Panc1 (cell line): ENCODE measurements around the gene PDXK. TPM values are rescaled to one million over a fixed set of nuclear protein-coding genes. Genes with fewer than 3 reads are reported as not detected.

Experiments used
- ATAC-seq: fragments of 200-7000 bp; cut with Tn5 transposase; 2 replicates; pipeline ENCODE4 v1.9.1; 2020; ENCODE audit warnings: mild to moderate bottlenecking, moderate library complexity
- BruUV-seq: library from RNA; stranded (reverse); fragments of 400-500 nt; replicated peaks from 2 replicates; lab custom pipeline; 2021; lab: Mats Ljungman, UMichigan
- CTCF ChIA-PET: fragments of 300-600 bp; sonication (Branson Sonifier 250); formaldehyde crosslinking; loops from one replicate; lab custom pipeline; 2022; ENCODE audit warnings: antibody characterized with exemption; lab: Charles Lee
- POLR2A ChIA-PET: fragments of 300-600 bp; sonication (Branson Sonifier 250); formaldehyde crosslinking; loops from one replicate; lab custom pipeline; 2022; ENCODE audit warnings: antibody characterized with exemption; lab: Charles Lee
- DNase-seq: peaks from one replicate; pipeline ENCODE4 v3.0.0-alpha.2; 2010; ENCODE audit warnings: low read depth, low spot score
- H3K27ac ChIP-seq: 2 replicates; pipeline ENCODE4 v1.5.1; 2011; ENCODE audit warnings: mild to moderate bottlenecking, low read length, inconsistent platforms
- H3K27me3 ChIP-seq: fragments of 200-500 bp; sonication (Bioruptor generic); 2 replicates; pipeline ENCODE4 v1.6.0; 2014; ENCODE audit warnings: low read length, inconsistent platforms; ENCODE audit not compliant: control insufficient read depth, insufficient read depth
- H3K36me3 ChIP-seq: fragments of 200-500 bp; sonication (Bioruptor generic); 2 replicates; pipeline ENCODE4 v1.5.1; 2014; ENCODE audit warnings: inconsistent platforms, mild to moderate bottlenecking, low read length, moderate library complexity; ENCODE audit not compliant: control insufficient read depth, insufficient read depth
- H3K4me1 ChIP-seq: 2 replicates; pipeline ENCODE4 v1.5.1; 2011; ENCODE audit warnings: inconsistent platforms, mild to moderate bottlenecking, low read length, moderate library complexity; ENCODE audit not compliant: control insufficient read depth, insufficient read depth
- H3K4me3 ChIP-seq, 2 experiments: 2 replicates each; pipeline ENCODE4 v1.5.1; 2011 to 2012; ENCODE audit warnings: low read depth in 2 of 2, low read length in 2 of 2, mild to moderate bottlenecking in 2 of 2, inconsistent platforms in 1 of 2, moderate library complexity in 1 of 2
- H3K9me3 ChIP-seq: fragments of 200-500 bp; sonication (Bioruptor generic); 2 replicates; pipeline ENCODE4 v1.5.1; 2014; ENCODE audit warnings: low read depth, mild to moderate bottlenecking, inconsistent platforms, low read length, moderate library complexity; ENCODE audit not compliant: control insufficient read depth, insufficient read depth
- POLR2AphosphoS5 ChIP-seq: IDR thresholded peaks from 2 replicates; pipeline ENCODE4 v1.6.1; 2012; ENCODE audit warnings: mild to moderate bottlenecking, low read depth, low read length, moderate library complexity
- SIN3A ChIP-seq: IDR thresholded peaks from 2 replicates; pipeline ENCODE4 v1.6.1; 2012; ENCODE audit warnings: low read depth, mild to moderate bottlenecking, low read length, moderate library complexity, borderline replicate concordance; ENCODE audit not compliant: insufficient read depth
- TCF7L2 ChIP-seq: IDR thresholded peaks from 2 replicates; pipeline ENCODE4 v1.6.1; 2011; ENCODE audit warnings: mild to moderate bottlenecking, low read depth, low read length, inconsistent platforms
- in situ Hi-C: cut with HindIII; loops from 2 replicates; pipeline ENCODE4 v1.10.0; 2016; ENCODE audit warnings: low sequenced_read_pairs, low pct_unique_long_range_greater_than_20kb
- intact Hi-C: fragments of 100-400 bp; cut with micrococcal nuclease; formaldehyde crosslinking; loops from one replicate; pipeline ENCODE4 v1.10.0; 2022; ENCODE audit not compliant: unreplicated experiment
- total RNA-seq: library from RNA; stranded (reverse); gene quantifications from one replicate; pipeline ENCODE4 v1.2.1, GENCODE V29; 2021; ENCODE audit not compliant: unreplicated experiment
- TF ChIP-seq, protein P1 (sequence below), 2 experiments: IDR thresholded peaks; 2 replicates each; pipeline ENCODE4 v1.6.1; 2011 to 2012; ENCODE audit warnings: low read depth in 2 of 2, control low read depth in 1 of 2, low read length in 1 of 2, mild to moderate bottlenecking in 1 of 2, moderate library complexity in 1 of 2; ENCODE audit not compliant: insufficient read depth in 1 of 2
- TF ChIP-seq, protein P2 (sequence below): fragments of 450-650 bp; IDR thresholded peaks from 2 replicates; pipeline ENCODE4 v1.5.1; 2017; ENCODE audit warnings: mild to moderate bottlenecking

PDXK gene
- total RNA-seq, 1 experiment from 2014 or later, result 184 TPM

- no peaks in the 10 kb centered on the region for H3K9me3 ChIP-seq
- no TSS peak for BruUV-seq
- H3K4me3 ChIP-seq, result no peak overlapping the region
- ChIA-PET POLR2A (no interaction called here), CTCF (interaction anchor here (0.7 kb wide), 1 partner anchor 169 kb away, joined by 3 read pairs; no protein-coding TSS in a partner anchor)
- no peak overlapping the region for H3K27ac ChIP-seq
- H3K27me3 ChIP-seq, result no peaks in the 10 kb centered on the region
- DNase-seq (no peak), ATAC-seq (no peak)
- intact Hi-C loops (no loop called here), in situ Hi-C loops (no loop called here)
- TF ChIP-seq, protein P1, sequence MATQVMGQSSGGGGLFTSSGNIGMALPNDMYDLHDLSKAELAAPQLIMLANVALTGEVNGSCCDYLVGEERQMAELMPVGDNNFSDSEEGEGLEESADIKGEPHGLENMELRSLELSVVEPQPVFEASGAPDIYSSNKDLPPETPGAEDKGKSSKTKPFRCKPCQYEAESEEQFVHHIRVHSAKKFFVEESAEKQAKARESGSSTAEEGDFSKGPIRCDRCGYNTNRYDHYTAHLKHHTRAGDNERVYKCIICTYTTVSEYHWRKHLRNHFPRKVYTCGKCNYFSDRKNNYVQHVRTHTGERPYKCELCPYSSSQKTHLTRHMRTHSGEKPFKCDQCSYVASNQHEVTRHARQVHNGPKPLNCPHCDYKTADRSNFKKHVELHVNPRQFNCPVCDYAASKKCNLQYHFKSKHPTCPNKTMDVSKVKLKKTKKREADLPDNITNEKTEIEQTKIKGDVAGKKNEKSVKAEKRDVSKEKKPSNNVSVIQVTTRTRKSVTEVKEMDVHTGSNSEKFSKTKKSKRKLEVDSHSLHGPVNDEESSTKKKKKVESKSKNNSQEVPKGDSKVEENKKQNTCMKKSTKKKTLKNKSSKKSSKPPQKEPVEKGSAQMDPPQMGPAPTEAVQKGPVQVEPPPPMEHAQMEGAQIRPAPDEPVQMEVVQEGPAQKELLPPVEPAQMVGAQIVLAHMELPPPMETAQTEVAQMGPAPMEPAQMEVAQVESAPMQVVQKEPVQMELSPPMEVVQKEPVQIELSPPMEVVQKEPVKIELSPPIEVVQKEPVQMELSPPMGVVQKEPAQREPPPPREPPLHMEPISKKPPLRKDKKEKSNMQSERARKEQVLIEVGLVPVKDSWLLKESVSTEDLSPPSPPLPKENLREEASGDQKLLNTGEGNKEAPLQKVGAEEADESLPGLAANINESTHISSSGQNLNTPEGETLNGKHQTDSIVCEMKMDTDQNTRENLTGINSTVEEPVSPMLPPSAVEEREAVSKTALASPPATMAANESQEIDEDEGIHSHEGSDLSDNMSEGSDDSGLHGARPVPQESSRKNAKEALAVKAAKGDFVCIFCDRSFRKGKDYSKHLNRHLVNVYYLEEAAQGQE (IDR thresholded peaks at IDR 0.05; ENCODE audit: insufficient read depth in 1 of 2, low read depth in 2 of 2, low read length in 1 of 2), result no peak
- no peak for TF ChIP-seq TCF7L2
- no peaks in the 10 kb centered on the region for H3K36me3 ChIP-seq
- H3K4me1 ChIP-seq, result peaks cover 23% of the 10 kb centered on the region
Measured at GRCh38 chr21:43769325-43769958, 50.5 kb downstream of the PDXK start.

DNA sequence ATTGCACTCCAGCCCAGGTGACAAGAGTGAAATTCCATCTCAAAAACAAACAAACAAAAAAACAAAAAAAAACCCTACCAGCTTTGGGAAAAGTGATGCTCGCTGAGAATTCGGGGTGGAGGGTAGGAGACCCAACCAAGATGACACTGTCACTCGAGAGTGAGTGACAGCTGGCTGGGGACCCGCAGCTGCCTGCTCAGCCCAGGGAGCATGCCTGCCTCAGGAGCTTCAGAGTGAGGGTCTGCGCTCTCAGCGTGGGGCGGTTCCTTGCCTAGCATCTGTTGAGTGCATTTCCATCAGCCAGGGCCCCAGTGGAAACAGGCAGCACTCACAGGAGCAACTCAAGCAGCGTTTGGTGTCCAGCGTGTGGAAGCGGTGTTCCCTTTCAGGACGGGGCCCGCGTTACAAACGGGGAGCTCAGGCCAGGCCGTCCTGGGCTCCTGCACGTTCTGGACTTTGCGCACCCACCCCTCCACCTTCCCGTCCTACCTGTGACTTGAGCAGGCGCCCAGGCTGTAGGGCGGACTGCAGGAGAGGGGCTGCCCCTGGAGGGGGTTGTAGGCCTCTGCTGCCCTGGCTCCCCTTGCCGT lies 51.2 kb downstream of the PDXK start:
- peaks cover 22% of the 10 kb centered on the region for H3K4me1 ChIP-seq
- no peak overlapping the region for H3K4me3 ChIP-seq
- ChIA-PET POLR2A (no interaction called here), CTCF (no interaction called here)
- no TSS peak for BruUV-seq
- no peak for DNase-seq
- ATAC-seq, result no peak
- intact Hi-C loops (no loop called here), in situ Hi-C loops (no loop called here)
- TF ChIP-seq, protein P2, sequence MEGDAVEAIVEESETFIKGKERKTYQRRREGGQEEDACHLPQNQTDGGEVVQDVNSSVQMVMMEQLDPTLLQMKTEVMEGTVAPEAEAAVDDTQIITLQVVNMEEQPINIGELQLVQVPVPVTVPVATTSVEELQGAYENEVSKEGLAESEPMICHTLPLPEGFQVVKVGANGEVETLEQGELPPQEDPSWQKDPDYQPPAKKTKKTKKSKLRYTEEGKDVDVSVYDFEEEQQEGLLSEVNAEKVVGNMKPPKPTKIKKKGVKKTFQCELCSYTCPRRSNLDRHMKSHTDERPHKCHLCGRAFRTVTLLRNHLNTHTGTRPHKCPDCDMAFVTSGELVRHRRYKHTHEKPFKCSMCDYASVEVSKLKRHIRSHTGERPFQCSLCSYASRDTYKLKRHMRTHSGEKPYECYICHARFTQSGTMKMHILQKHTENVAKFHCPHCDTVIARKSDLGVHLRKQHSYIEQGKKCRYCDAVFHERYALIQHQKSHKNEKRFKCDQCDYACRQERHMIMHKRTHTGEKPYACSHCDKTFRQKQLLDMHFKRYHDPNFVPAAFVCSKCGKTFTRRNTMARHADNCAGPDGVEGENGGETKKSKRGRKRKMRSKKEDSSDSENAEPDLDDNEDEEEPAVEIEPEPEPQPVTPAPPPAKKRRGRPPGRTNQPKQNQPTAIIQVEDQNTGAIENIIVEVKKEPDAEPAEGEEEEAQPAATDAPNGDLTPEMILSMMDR, result no peak
- TF ChIP-seq SIN3A (no peak), POLR2AphosphoS5 (no peak), TCF7L2 (no peak)
- TF ChIP-seq, protein P1 (IDR thresholded peaks at IDR 0.05; ENCODE audit: insufficient read depth in 1 of 2, low read depth in 2 of 2, low read length in 1 of 2), result no peak
- H3K9me3 ChIP-seq, result no peaks in the 10 kb centered on the region
- H3K36me3 ChIP-seq, result no peaks in the 10 kb centered on the region
- H3K27me3 ChIP-seq, result no peaks in the 10 kb centered on the region
- no peak overlapping the region for H3K27ac ChIP-seq
